HG03064 (cell line): ENCODE measurements around the gene CSNK2A3.
"Not testable (repeated sequence)": the region's sequence is repeated elsewhere in the genome, so short reads cannot be mapped to it uniquely, and the experiment has no call there.

Experiments
- ATAC-seq: cut with Tn5 transposase; IDR thresholded peaks from one replicate; pipeline ENCODE4 v1.9.1; 2021; ENCODE audit warnings: low read depth; ENCODE audit not compliant: unreplicated experiment

Gene CSNK2A3

GRCh38 chr11:11352878-11353277, at the start of gene CSNK2A3:
Gene CSNK2A3 (minus strand): TSS chr11:11353250. CDS start chr11:11353119, 131 bp downstream.
- not testable (repeated sequence) for ATAC-seq

GRCh38 chr11:11401960-11402535, 49.0 kb upstream of the CSNK2A3 start:
- no peak for ATAC-seq

GRCh38 chr11:11400635-11401232, 47.7 kb upstream of the CSNK2A3 start:
- no peak for ATAC-seq

- no peak for ATAC-seq
Observed at GRCh38 chr11:11400121-11400520, 47.1 kb upstream of the CSNK2A3 start.

- ATAC-seq, result no peak
Observed at GRCh38 chr11:11397781-11398180, 44.7 kb upstream of the CSNK2A3 start.

- ATAC-seq, result no peak
Observed at GRCh38 chr11:11397036-11397415, 44.0 kb upstream of the CSNK2A3 start.

- ATAC-seq, result no peak
Observed at GRCh38 chr11:11396301-11397035, 43.4 kb upstream of the CSNK2A3 start.

GRCh38 chr11:11395126-11395525, 42.1 kb upstream of the CSNK2A3 start:
- ATAC-seq, result no peak

GRCh38 chr11:11394241-11394640, 41.2 kb upstream of the CSNK2A3 start:
- no peak for ATAC-seq

GRCh38 chr11:11391796-11392463, 38.9 kb upstream of the CSNK2A3 start:
- no peak for ATAC-seq

- no peak for ATAC-seq
Observed at GRCh38 chr11:11391169-11391568, 38.1 kb upstream of the CSNK2A3 start.

GRCh38 chr11:11390068-11390771, 37.2 kb upstream of the CSNK2A3 start:
- ATAC-seq, result no peak

GRCh38 chr11:11389238-11389637, 36.2 kb upstream of the CSNK2A3 start:
- ATAC-seq, result no peak

- no peak for ATAC-seq
Observed at GRCh38 chr11:11387622-11388305, 34.7 kb upstream of the CSNK2A3 start.

GRCh38 chr11:11387207-11387606, 34.2 kb upstream of the CSNK2A3 start:
- no peak for ATAC-seq

GRCh38 chr11:11384829-11385228, 31.8 kb upstream of the CSNK2A3 start:
- no peak for ATAC-seq

GRCh38 chr11:11383995-11384394, 30.9 kb upstream of the CSNK2A3 start:
- ATAC-seq, result no peak

- ATAC-seq, result no peak
Observed at GRCh38 chr11:11382858-11383532, 29.9 kb upstream of the CSNK2A3 start.

GRCh38 chr11:11381471-11382105, 28.5 kb upstream of the CSNK2A3 start:
- no peak for ATAC-seq
